Measurements from ENCODE around the gene HIP1. TPM values are rescaled to one million over a fixed set of nuclear protein-coding genes. Genes with fewer than 3 reads are reported as not detected.

Gene HIP1
- polyA plus RNA-seq, 3 donors, result 4.3 to 14.8 (median 5.3) TPM

GRCh38 chr7:75567948-75568595, 170.7 kb downstream of the HIP1 start:
- Mint-ChIP-seq H3K27ac (peak overlapping the region; percentile 92 to 97 (median 97)), H3K4me1 (peaks cover 31% of the 10 kb centered on the region)

More at GRCh38 chr7:75567948-75568595, 170.7 kb downstream of the HIP1 start:
- Histone ChIP-seq H3K9ac (ENCODE audit: insufficient read depth, low read length, poor library complexity, severe bottlenecking) (no peak overlapping the region), H3K27me3 (ENCODE audit: control insufficient read depth in 2 of 2, insufficient read depth in 2 of 2, low read length in 2 of 2) (no peaks in the 10 kb centered on the region), H3K79me2 (ENCODE audit: insufficient read depth, low read length) (no peaks in the 10 kb centered on the region), H3K4me3 (replicated peaks in 1 of 3; ENCODE audit: low read depth in 2 of 3, low read length in 3 of 3) (no peak overlapping the region), H3K4me2 (replicated peaks; ENCODE audit: extremely low read depth, low read length, poor library complexity, severe bottlenecking) (no peak overlapping the region), H3K27ac (ENCODE audit: low read depth in 1 of 2, low read length in 2 of 2) (peak overlapping the region in 1 of 2 donors; percentile 82), H3K4me1 (ENCODE audit: control insufficient read depth in 1 of 2, insufficient read depth in 2 of 2, low read length in 2 of 2) (peaks cover 27 to 32% of the 10 kb centered on the region in 2 donors), H3K36me3 (replicated peaks in 1 of 2; ENCODE audit: control insufficient read depth in 1 of 2, insufficient read depth in 2 of 2, low read length in 2 of 2) (peaks cover 18 to 48% of the 10 kb centered on the region in 2 donors), H4K20me1 (ENCODE audit: insufficient read depth, low read length) (no peaks in the 10 kb centered on the region), H3K9me3 (replicated peaks in 1 of 2; ENCODE audit: control insufficient read depth in 1 of 2, insufficient read depth in 1 of 2, low read length in 2 of 2) (no peaks in the 10 kb centered on the region), H2AFZ (ENCODE audit: insufficient read depth, low read depth, low read length, poor library complexity, severe bottlenecking) (no peak overlapping the region)
- intact Hi-C loops (cut with micrococcal nuclease), result no loop called here
- Mint-ChIP-seq H3K4me3 (no peak overlapping the region), H3K9me3 (no peaks in the 10 kb centered on the region), H3K27me3 (ENCODE audit: low read depth in 3 of 3) (peaks cover 0 to 1% (median 0%) of the 10 kb centered on the region in 3 donors), H3K36me3 (peaks cover 36 to 64% of the 10 kb centered on the region in 2 donors)
- 100% methylated on average over 5 of the region's 12 CpGs for WGBS (ENCODE audit: insufficient coverage)
- no peak for DNase-seq
- no peak for TF ChIP-seq CTCF (IDR thresholded peaks at IDR 0.05)
